Endometrial microvascular endothelial cells (primary cell): Measurements from ENCODE around the gene ZMIZ1. TPM values are rescaled to one million over a fixed set of nuclear protein-coding genes. Genes with fewer than 3 reads are reported as not detected.

Source experiments
- in situ Hi-C: cut with HindIII; loops from 2 replicates; pipeline ENCODE4 v1.10.0; 2017; ENCODE audit warnings: low sequenced_read_pairs, low pct_unique_long_range_greater_than_20kb; ENCODE audit errors: inconsistent ontology term
- total RNA-seq: library from RNA; depleted of rRNA; stranded (reverse); fragments of >200 nt; gene quantifications from one replicate; pipeline ENCODE4 v1.2.3, GENCODE V29; 2015; ENCODE audit errors: inconsistent ontology term

ZMIZ1 gene
- total RNA-seq, 1 donor from 2014 or later, result 19.5 TPM

DNA sequence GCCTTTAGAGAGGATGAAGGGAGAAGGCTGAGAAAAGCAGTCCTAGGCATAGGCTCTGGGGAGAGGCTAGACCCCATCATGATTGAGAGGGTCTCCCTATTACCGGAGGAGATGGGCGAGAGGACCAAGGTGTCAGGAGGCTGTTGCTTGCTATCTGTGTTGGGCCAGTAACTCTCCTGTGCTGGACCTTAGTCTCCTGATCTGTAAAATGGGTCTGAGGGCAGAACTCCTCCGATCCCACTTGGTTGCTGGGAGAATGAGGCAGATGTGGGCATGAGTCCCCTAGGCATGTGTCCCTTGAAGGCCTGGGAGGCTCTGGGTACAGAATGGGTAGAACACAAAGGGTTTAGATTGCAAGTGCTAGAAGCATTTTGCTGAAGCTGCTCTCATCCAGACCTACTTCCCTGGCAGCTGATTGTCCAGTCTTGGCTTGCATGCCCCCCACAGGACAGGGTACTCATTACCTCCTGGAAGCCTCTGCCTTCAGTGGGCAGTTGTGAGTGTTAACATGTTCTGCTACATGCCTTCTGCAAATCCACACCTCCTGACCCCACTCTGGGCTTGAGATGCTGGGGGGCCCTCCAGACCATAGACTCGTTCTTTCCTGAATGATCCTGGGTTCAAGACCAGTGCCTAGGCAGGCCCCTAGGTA is 4.4 kb downstream of the ZMIZ1 start:
- in situ Hi-C loops, result loop anchor here (10.0 to 25.0 kb wide), 2 partner anchors 111 to 122 kb away; no protein-coding TSS in a partner anchor

GRCh38 chr10:79073784-79074432 is 5.1 kb downstream of the ZMIZ1 start:
- in situ Hi-C loops, result loop anchor here (10.0 to 25.0 kb wide), 2 partner anchors 112 to 121 kb away; no protein-coding TSS in a partner anchor

DNA sequence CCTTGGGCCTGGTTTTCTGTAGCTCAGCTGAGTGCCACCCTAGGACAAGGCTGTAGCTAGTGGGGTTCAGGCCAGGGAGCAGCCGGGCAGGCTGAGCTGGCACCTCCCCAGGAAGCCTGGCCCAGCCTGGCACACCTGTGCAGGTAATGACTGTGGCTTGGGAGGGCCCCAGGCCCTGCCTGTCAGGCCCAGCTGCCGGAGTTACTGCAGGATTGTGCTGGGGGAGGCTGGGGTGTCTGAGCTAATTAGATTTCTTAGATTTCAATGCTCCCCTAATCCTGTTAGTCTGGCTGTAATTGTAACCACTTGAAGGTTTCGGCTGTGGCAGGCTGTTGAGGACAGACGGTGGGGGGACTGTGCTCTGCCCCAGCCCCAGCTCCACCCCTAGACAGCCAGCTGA is 6.0 kb downstream of the ZMIZ1 start:
- in situ Hi-C loops, result loop anchor here (10.0 to 25.0 kb wide), 2 partner anchors 112 to 120 kb away; no protein-coding TSS in a partner anchor

GRCh38 chr10:79075418-79075817 is 6.7 kb downstream of the ZMIZ1 start:
- in situ Hi-C loops, result loop anchor here (10.0 kb wide), 1 partner anchor 119 kb away; no protein-coding TSS in a partner anchor

DNA sequence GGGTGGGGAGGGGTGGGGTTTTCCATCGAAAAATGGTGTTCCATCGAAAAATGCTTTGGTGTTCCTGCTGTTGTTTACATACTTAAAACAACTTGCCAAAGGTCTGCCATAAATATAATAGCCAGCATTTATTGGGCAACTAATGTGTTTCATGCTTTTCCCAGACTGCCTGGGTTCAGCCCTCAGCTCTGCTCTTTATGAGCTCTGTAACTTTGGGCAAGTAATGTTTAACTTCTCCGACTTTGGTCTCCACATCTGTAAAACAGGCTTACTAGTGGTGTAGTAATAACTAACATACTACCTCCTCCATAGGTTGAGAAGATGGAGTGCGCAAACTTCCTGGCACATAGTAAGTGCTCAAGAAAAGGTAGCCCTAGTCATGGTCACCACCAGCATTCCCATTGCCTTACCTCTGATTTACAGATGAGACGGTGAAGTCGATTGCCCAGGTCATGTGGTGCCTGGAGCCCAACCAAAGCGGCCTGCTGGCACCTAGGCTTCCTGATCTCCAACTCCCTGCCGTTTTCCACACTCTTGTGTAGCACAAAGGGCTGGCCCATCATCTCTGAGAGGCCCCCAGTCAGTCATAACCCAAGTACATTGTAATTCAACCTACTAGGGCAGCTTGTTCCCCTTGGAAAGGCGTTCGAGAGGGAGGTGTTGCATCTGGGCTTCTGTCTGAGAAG is 8.9 kb downstream of the ZMIZ1 start:
- in situ Hi-C loops, result loop anchor here (10.0 kb wide), 1 partner anchor 117 kb away; no protein-coding TSS in a partner anchor

GRCh38 chr10:79078367-79079053 is 9.7 kb downstream of the ZMIZ1 start:
- in situ Hi-C loops, result loop anchor here (10.0 kb wide), 1 partner anchor 116 kb away; no protein-coding TSS in a partner anchor

DNA sequence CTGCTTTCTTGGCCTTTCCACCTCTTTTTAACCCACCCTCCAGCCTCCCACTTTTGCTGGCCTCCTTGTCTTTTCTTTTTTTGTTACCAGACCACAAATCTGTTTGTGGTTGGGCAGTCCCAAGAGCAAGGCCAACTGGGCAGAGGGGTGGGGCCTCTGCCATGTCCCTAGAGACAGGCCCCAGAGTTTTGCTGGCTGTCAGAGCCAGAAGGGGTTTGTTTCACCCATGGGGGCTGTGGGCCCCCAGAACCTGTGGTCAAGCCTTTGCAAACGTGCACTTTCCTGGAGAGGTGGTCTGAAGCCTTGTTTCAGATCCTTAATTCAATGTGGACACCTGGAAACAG is 10.3 kb downstream of the ZMIZ1 start:
- in situ Hi-C loops, result loop anchor here (10.0 kb wide), 1 partner anchor 116 kb away; no protein-coding TSS in a partner anchor

DNA sequence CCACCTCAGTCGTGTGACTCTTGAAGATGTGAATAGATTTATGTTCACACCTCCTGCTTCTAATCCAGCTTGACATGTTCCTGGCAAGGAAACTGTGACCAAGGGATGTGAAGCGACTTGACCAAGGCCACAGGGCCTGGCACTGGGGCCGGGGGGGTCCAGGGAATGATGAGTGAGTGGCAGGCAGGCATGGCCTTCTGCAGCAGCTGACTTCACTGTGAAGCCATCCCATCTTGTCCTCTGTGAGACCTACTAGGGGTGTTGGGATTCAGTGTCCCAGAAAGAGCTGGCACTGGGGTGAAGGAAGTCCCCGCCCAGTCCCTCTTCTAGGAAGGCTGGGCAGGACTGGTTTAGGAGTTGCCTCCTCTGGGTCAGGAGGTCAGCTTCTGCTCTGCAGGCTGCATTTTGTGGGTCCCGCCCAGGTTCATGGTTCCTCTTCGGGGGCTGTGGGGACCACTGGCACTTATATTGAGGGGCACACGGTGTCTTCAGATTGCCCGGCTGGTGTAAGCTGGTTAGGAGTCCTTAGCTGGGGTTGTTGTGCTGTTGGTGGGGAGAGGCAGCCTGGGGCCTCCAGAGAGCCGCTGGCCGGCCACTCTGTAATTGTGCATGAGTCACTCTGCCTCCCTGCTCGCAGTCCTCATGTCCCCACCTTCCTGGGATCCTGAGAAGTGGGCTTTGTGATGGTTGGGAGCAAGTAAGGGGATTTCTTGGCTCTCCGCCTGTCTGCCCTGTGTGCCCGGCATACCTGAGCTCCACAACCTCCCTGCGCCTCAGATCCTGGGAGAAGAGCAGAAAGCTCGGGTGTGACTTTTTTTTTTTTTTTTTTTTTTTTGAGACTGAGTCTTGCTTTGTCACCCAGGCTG is 11.0 kb downstream of the ZMIZ1 start:
- in situ Hi-C loops, result loop anchor here (10.0 kb wide), 1 partner anchor 115 kb away; no protein-coding TSS in a partner anchor

GRCh38 chr10:79081353-79082034 is 12.7 kb downstream of the ZMIZ1 start:
- in situ Hi-C loops, result no loop called here

GRCh38 chr10:79082035-79082373 is 13.2 kb downstream of the ZMIZ1 start:
- in situ Hi-C loops, result no loop called here

GRCh38 chr10:79082631-79083596 is 14.1 kb downstream of the ZMIZ1 start:
- in situ Hi-C loops, result no loop called here

- in situ Hi-C loops, result no loop called here
Measured at GRCh38 chr10:79084012-79084971, 15.5 kb downstream of the ZMIZ1 start.

GRCh38 chr10:79084972-79085597 is 16.3 kb downstream of the ZMIZ1 start:
- in situ Hi-C loops, result no loop called here

DNA sequence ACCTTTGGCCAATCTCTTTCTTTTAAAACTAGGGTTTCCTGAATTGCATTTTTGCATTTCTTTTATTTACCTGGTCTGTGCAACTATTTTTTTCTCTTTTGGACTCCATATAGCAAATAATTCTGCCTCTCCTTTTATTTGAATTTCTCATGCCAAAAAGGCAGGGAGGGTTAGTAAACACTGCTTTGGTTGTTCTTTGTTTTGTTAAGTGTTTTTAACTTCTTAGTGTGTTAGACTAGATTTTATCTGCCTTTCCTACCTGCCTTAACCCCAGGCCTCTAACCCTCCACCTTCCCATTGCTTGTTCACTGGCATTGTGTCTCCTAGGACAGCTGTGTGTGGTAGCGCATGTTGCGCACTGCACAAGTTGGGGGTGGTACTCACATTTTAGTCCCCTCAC is 18.1 kb downstream of the ZMIZ1 start:
- in situ Hi-C loops, result no loop called here

GRCh38 chr10:79087721-79088120 is 19.0 kb downstream of the ZMIZ1 start:
- in situ Hi-C loops, result no loop called here
